Measurements from ENCODE around the gene GPR119.

- TF ChIP-seq POLR2A (IDR thresholded peaks at IDR 0.05; ENCODE audit: extremely low read depth, insufficient read length) (no peak), CTCF (IDR thresholded peaks at IDR 0.05; ENCODE audit: low read depth, low read length) (no peak), MYC (IDR thresholded peaks at IDR 0.05; ENCODE audit: low read depth, low read length) (no peak), MAX (IDR thresholded peaks at IDR 0.05; ENCODE audit: low read depth, low read length) (no peak)
These were observed 31.3 kb upstream of the GPR119 start for GRCh38 chrX:130416785-130417184.

Data from NB4 (cell line).